HepG2 (cell line): ENCODE measurements around the gene EIF5A2. TPM values are rescaled to one million over a fixed set of nuclear protein-coding genes. Genes with fewer than 3 reads are reported as not detected.

ENCODE experiments used
- ATAC-seq: fragments of 200-7000 bp; cut with Tn5 transposase; 3 replicates; pipeline ENCODE4 v1.9.1; 2020; ENCODE audit warnings: mild to moderate bottlenecking, moderate library complexity
- BruUV-seq: library from RNA; stranded (reverse); fragments of 400-500 nt; replicated peaks from 2 replicates; lab custom pipeline; 2021; lab: Mats Ljungman, UMichigan
- CTCF ChIA-PET: fragments of 300-600 bp; formaldehyde crosslinking; extraction: SDS; loops from one replicate; lab custom pipeline; 2021; ENCODE audit warnings: low total read pairs, inconsistent platforms, low intra/inter-chr PET ratio; lab: Yijun Ruan, JAX
- POLR2A ChIA-PET: fragments of 350-600 bp; sonication (Branson Sonifier 250); formaldehyde crosslinking; loops from one replicate; lab custom pipeline; 2020; ENCODE audit warnings: antibody characterized with exemption, inconsistent platforms; lab: Yijun Ruan, JAX
- DNase-seq: peaks from one replicate; pipeline ENCODE4 v3.0.0-alpha.2; 2015; ENCODE audit warnings: low spot score
- FAIRE-seq: peaks from 3 replicates; lab custom pipeline; 2011; peaks lifted over from hg19 to GRCh38; lab: Jason Lieb, UNC
- H2AFZ ChIP-seq: one replicate; pipeline ENCODE4 v1.6.1; 2011; ENCODE audit warnings: low read length, inconsistent platforms
- H3K27ac ChIP-seq: fragments of 300-600 bp; 3 replicates; pipeline ENCODE4 v1.8.0; 2011; ENCODE audit warnings: mixed run types, mild to moderate bottlenecking, mixed read lengths, low read length, inconsistent platforms; ENCODE audit not compliant: insufficient read depth; ENCODE audit errors: extremely low read length
- H3K27me3 ChIP-seq, 2 experiments: fragments of 200-600 bp in 1 of 2; 2 replicates in 1 of 2; 3 replicates in 1 of 2; pipeline versions ENCODE4 v1.6.0 to v1.8.0; 2011; ENCODE audit warnings: low read length in 2 of 2, mild to moderate bottlenecking in 2 of 2, moderate library complexity in 2 of 2, inconsistent platforms in 1 of 2; ENCODE audit not compliant: insufficient read depth in 2 of 2, control insufficient read depth in 1 of 2
- H3K36me3 ChIP-seq, 2 experiments: fragments of 200-600 bp in 1 of 2; replicated peaks in 1 of 2; 2 replicates in 1 of 2; 3 replicates in 1 of 2; pipeline versions ENCODE4 v1.5.1 to v1.8.0; 2011; ENCODE audit warnings: low read length in 2 of 2, inconsistent platforms in 1 of 2; ENCODE audit not compliant: insufficient read depth in 2 of 2, control insufficient read depth in 1 of 2
- H3K4me1 ChIP-seq: 2 replicates; pipeline ENCODE4 v1.5.1; 2012; ENCODE audit warnings: low read length, inconsistent platforms; ENCODE audit not compliant: insufficient read depth
- H3K4me2 ChIP-seq: 2 replicates; pipeline ENCODE4 v1.6.0; 2011; ENCODE audit warnings: low read depth, low read length, inconsistent platforms
- H3K4me3 ChIP-seq, 3 experiments: fragments of 200-600 bp in 1 of 3; sonication (generic), shearing (Covaris generic) in 1 of 3; replicated peaks in 1 of 3; 2 replicates each; pipeline ENCODE4 v1.5.1; 2011 to 2016; ENCODE audit warnings: low read length in 3 of 3, inconsistent platforms in 2 of 3, low read depth in 2 of 3, mild to moderate bottlenecking in 2 of 3, control low read depth in 1 of 3, mixed read lengths in 1 of 3; ENCODE audit not compliant: insufficient read depth in 1 of 3
- H3K79me2 ChIP-seq: one replicate; pipeline ENCODE4 v1.6.1; 2011; ENCODE audit warnings: low read length, inconsistent platforms; ENCODE audit not compliant: insufficient read depth
- H3K9ac ChIP-seq: 2 replicates; pipeline ENCODE4 v1.6.0; 2011; ENCODE audit warnings: mild to moderate bottlenecking, low read depth, low read length, inconsistent platforms; ENCODE audit not compliant: insufficient read depth
- H3K9me3 ChIP-seq: 2 replicates; pipeline ENCODE4 v1.5.1; 2012; ENCODE audit warnings: mild to moderate bottlenecking, low read length
- H4K20me1 ChIP-seq: 2 replicates; pipeline ENCODE4 v1.6.0; 2011; ENCODE audit warnings: inconsistent platforms, mild to moderate bottlenecking, low read length, moderate library complexity; ENCODE audit not compliant: insufficient read depth
- EP300 ChIP-seq, 3 experiments: sonication (generic) in 1 of 3; formaldehyde crosslinking in 1 of 3; IDR thresholded peaks; 2 replicates each; pipeline versions ENCODE4 v1.5.1 to v1.6.1; 2011 to 2020; ENCODE audit warnings: low read depth in 2 of 3, low read length in 2 of 3, borderline replicate concordance in 1 of 3, improper control_type of control experiment in 1 of 3, mild to moderate bottlenecking in 1 of 3, missing genetic modification reagents in 1 of 3, moderate library complexity in 1 of 3
- ETV6 ChIP-seq: sonication (generic); formaldehyde crosslinking; conservative IDR thresholded peaks from 2 replicates; pipeline ENCODE4 v1.4.0; 2020; ENCODE audit warnings: missing genetic modification reagents
- GMEB1 ChIP-seq: sonication (generic); formaldehyde crosslinking; IDR thresholded peaks from 2 replicates; pipeline ENCODE4 v1.5.1; 2020; ENCODE audit warnings: missing genetic modification reagents, mild to moderate bottlenecking, borderline replicate concordance
- HOXA7 ChIP-seq: sonication (generic); formaldehyde crosslinking; IDR thresholded peaks from 2 replicates; pipeline ENCODE4 v1.8.1; 2022; ENCODE audit warnings: mild to moderate bottlenecking, missing genetic modification reagents, moderate library complexity
- NR1H2 ChIP-seq: sonication (generic); formaldehyde crosslinking; IDR thresholded peaks from 2 replicates; pipeline ENCODE4 v1.8.1; 2022; ENCODE audit warnings: low read depth, missing genetic modification reagents, borderline replicate concordance
- NR3C1 ChIP-seq: sonication (generic); formaldehyde crosslinking; IDR thresholded peaks from 2 replicates; pipeline ENCODE4 v1.4.0; 2020; ENCODE audit warnings: missing genetic modification reagents
- SAFB2 ChIP-seq: sonication (generic); formaldehyde crosslinking; IDR thresholded peaks from 2 replicates; pipeline ENCODE4 v1.5.1; 2020; ENCODE audit warnings: missing genetic modification reagents, low read depth, mild to moderate bottlenecking, borderline replicate concordance
- WGBS: methylation state at CpG from one replicate; pipeline ENCODE4 v1.1.6; 2017; ENCODE audit warnings: low lambda C conversion rate; 5-methylcytosine and 5-hydroxymethylcytosine counted together
- in situ Hi-C: cut with HindIII; loops from 2 replicates; pipeline ENCODE4 v1.10.0; 2017; ENCODE audit warnings: low pct_unique_long_range_greater_than_20kb; ENCODE audit not compliant: extremely low pct_ligation_motif_present
- intact Hi-C: fragments of 100-400 bp; cut with micrococcal nuclease; formaldehyde crosslinking; loops from one replicate; pipeline ENCODE4 v1.10.0; 2022; ENCODE audit not compliant: unreplicated experiment
- polyA plus RNA-seq, 8 experiments: library from polyadenylated mRNA; depleted of rRNA in 3 of 8; stranded (reverse) in 7 of 8; unstranded in 1 of 8; fragments of >200 nt; fragmentation: Illumina TruSeq in 4 of 8; extraction: Trizol in 4 of 8; gene quantifications; 2 replicates each; pipeline versions ENCODE4 v1.2.1 to v1.2.3, GENCODE V29; 2011 to 2016; ENCODE audit warnings: low read depth in 4 of 8, missing spikeins in 1 of 8, mixed read lengths in 1 of 8; ENCODE audit not compliant: insufficient read depth in 1 of 8
- total RNA-seq, 5 experiments: library from RNA; depleted of rRNA; stranded (reverse); fragments of >200 nt; fragmentation: Illumina TruSeq; extraction: Trizol; gene quantifications; 2 replicates each; pipeline ENCODE4 v1.2.3, GENCODE V29; 2016; ENCODE audit warnings: low read depth in 1 of 5

EIF5A2 gene
- total and polyA plus RNA-seq, 2 of the 13 experiments (the other 11 are each of a cell fraction or from before 2014, with no cell fraction given), result 3.5 to 9.4 TPM

- BruUV-seq, result no TSS peak
- Histone ChIP-seq H3K9me3 (no peaks in the 10 kb centered on the region), H3K4me3 (no peak overlapping the region), H3K4me2 (no peak overlapping the region), H3K27me3 (0 out of 5 replicates have a peak, but pooled peaks cover 0 to 8% of the 10 kb centered on the region in 2 experiments), H2AFZ (no peak overlapping the region), H4K20me1 (no peaks in the 10 kb centered on the region), H3K36me3 (no peaks in the 10 kb centered on the region), H3K79me2 (no peaks in the 10 kb centered on the region), H3K27ac (no peak overlapping the region), H3K9ac (no peak overlapping the region), H3K4me1 (no peaks in the 10 kb centered on the region)
- WGBS, result 10% methylated on average over 2 of the region's 2 CpGs
- TF ChIP-seq HOXA7 (CRISPR knock-in tag), result no peak
- TF ChIP-seq EP300 (IDR thresholded peaks at IDR 0.05; ENCODE audit: low read depth in 2 of 2, low read length in 2 of 2), result no peak
- no peak for TF ChIP-seq EP300 (CRISPR knock-in tag; IDR thresholded peaks at IDR 0.05; ENCODE audit: borderline replicate concordance)
- no peak for TF ChIP-seq NR3C1
- no peak for TF ChIP-seq NR1H2 (CRISPR knock-in tag)
- TF ChIP-seq GMEB1, result no peak
- TF ChIP-seq ETV6, result no peak
- TF ChIP-seq SAFB2 (CRISPR knock-in tag), result no peak
- in situ Hi-C loops, result no loop called here
- ATAC-seq (no peak), DNase-seq (no peak), FAIRE-seq (no peak)
- intact Hi-C loops, result no loop called here
- POLR2A ChIA-PET, result no interaction called here
- CTCF ChIA-PET, result no interaction called here
Measured at GRCh38 chr3:170949211-170949610, 40.8 kb upstream of the EIF5A2 start.
